Measurements from ENCODE around the gene COPG1.

COPG1 gene

GRCh38 chr3:129240436-129240835 is 9.0 kb upstream of the COPG1 start:
- TF ChIP-seq TOX (CRISPR knock-in tag; IDR thresholded peaks at IDR 0.05; ENCODE audit: borderline replicate concordance) (no peak), ARNTL (CRISPR knock-in tag; IDR thresholded peaks at IDR 0.05; ENCODE audit: borderline replicate concordance, low read depth) (no peak), POU6F1 (CRISPR knock-in tag; IDR thresholded peaks at IDR 0.05; ENCODE audit: borderline replicate concordance, low read depth) (no peak), ZFP3 (CRISPR knock-in tag; IDR thresholded peaks at IDR 0.05) (no peak), ISL1 (CRISPR knock-in tag; IDR thresholded peaks at IDR 0.05) (no peak), ZC3H10 (CRISPR knock-in tag; IDR thresholded peaks at IDR 0.05) (no peak)
- TF ChIP-seq, protein P1, sequence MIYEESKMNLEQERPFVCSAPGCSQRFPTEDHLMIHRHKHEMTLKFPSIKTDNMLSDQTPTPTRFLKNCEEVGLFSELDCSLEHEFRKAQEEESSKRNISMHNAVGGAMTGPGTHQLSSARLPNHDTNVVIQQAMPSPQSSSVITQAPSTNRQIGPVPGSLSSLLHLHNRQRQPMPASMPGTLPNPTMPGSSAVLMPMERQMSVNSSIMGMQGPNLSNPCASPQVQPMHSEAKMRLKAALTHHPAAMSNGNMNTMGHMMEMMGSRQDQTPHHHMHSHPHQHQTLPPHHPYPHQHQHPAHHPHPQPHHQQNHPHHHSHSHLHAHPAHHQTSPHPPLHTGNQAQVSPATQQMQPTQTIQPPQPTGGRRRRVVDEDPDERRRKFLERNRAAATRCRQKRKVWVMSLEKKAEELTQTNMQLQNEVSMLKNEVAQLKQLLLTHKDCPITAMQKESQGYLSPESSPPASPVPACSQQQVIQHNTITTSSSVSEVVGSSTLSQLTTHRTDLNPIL (CRISPR knock-in tag; IDR thresholded peaks at IDR 0.05; ENCODE audit: low read depth): no peak
- ATAC-seq: peak; percentile 76

- ATAC-seq: no peak
- TF ChIP-seq PPARA (CRISPR knock-in tag; IDR thresholded peaks at IDR 0.05; ENCODE audit: borderline replicate concordance): no peak
- TF ChIP-seq ZNF8 (CRISPR knock-in tag; IDR thresholded peaks at IDR 0.05): no peak
- TF ChIP-seq ARNTL (CRISPR knock-in tag; IDR thresholded peaks at IDR 0.05; ENCODE audit: borderline replicate concordance, low read depth): no peak
- no peak for TF ChIP-seq POU6F1 (CRISPR knock-in tag; IDR thresholded peaks at IDR 0.05; ENCODE audit: borderline replicate concordance, low read depth)
- TF ChIP-seq, protein P2, sequence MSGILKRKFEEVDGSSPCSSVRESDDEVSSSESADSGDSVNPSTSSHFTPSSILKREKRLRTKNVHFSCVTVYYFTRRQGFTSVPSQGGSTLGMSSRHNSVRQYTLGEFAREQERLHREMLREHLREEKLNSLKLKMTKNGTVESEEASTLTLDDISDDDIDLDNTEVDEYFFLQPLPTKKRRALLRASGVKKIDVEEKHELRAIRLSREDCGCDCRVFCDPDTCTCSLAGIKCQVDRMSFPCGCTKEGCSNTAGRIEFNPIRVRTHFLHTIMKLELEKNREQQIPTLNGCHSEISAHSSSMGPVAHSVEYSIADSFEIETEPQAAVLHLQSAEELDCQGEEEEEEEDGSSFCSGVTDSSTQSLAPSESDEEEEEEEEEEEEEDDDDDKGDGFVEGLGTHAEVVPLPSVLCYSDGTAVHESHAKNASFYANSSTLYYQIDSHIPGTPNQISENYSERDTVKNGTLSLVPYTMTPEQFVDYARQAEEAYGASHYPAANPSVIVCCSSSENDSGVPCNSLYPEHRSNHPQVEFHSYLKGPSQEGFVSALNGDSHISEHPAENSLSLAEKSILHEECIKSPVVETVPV (CRISPR knock-in tag; IDR thresholded peaks at IDR 0.05): no peak
- TF ChIP-seq, protein P3, sequence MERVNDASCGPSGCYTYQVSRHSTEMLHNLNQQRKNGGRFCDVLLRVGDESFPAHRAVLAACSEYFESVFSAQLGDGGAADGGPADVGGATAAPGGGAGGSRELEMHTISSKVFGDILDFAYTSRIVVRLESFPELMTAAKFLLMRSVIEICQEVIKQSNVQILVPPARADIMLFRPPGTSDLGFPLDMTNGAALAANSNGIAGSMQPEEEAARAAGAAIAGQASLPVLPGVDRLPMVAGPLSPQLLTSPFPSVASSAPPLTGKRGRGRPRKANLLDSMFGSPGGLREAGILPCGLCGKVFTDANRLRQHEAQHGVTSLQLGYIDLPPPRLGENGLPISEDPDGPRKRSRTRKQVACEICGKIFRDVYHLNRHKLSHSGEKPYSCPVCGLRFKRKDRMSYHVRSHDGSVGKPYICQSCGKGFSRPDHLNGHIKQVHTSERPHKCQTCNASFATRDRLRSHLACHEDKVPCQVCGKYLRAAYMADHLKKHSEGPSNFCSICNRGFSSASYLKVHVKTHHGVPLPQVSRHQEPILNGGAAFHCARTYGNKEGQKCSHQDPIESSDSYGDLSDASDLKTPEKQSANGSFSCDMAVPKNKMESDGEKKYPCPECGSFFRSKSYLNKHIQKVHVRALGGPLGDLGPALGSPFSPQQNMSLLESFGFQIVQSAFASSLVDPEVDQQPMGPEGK (CRISPR knock-in tag; IDR thresholded peaks at IDR 0.05; ENCODE audit: borderline replicate concordance): no peak
- TF ChIP-seq ZFP3 (CRISPR knock-in tag; IDR thresholded peaks at IDR 0.05): no peak
- no peak for TF ChIP-seq GLIS3 (CRISPR knock-in tag; IDR thresholded peaks at IDR 0.05)
- no peak for TF ChIP-seq ZNF565 (CRISPR knock-in tag; conservative IDR thresholded peaks at IDR 0.05; ENCODE audit: low read depth)
- no peak for TF ChIP-seq TOX (CRISPR knock-in tag; IDR thresholded peaks at IDR 0.05; ENCODE audit: borderline replicate concordance)
- no peak for TF ChIP-seq TCF4 (CRISPR knock-in tag; IDR thresholded peaks at IDR 0.05; ENCODE audit: borderline replicate concordance)
These were observed 4.3 kb upstream of the COPG1 start for GRCh38 chr3:129245141-129245540.

- peak; percentile 90 for ATAC-seq
These were observed 3.6 kb upstream of the COPG1 start for GRCh38 chr3:129245641-129246306.

DNA sequence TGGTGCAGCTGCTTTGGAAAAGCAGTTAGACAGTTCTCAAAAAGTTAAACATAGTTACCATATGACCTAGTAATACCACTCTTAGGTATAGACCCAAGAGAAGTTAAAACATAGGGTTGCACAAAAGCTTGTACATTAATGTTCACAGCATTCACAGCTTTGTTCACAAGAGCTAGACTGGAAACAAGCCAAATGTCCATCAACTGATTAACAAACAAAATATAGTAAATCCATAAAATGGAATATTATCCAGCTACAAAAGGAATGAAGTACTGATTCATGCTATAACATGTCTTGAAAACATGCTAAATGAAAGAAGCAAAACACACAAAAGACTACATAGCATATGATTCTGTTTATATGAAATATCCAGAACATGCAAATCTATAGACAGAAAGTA is 2.8 kb upstream of the COPG1 start:
- no peak for ATAC-seq
- TF ChIP-seq ZFP30 (CRISPR knock-in tag; IDR thresholded peaks at IDR 0.05) (no peak), TCF4 (CRISPR knock-in tag; IDR thresholded peaks at IDR 0.05; ENCODE audit: borderline replicate concordance) (no peak), TOX (CRISPR knock-in tag; IDR thresholded peaks at IDR 0.05; ENCODE audit: borderline replicate concordance) (no peak), ZC3H10 (CRISPR knock-in tag; IDR thresholded peaks at IDR 0.05) (no peak), ZNF565 (CRISPR knock-in tag; conservative IDR thresholded peaks at IDR 0.05; ENCODE audit: low read depth) (no peak), ZNF8 (CRISPR knock-in tag; IDR thresholded peaks at IDR 0.05) (no peak), OSR1 (CRISPR knock-in tag; IDR thresholded peaks at IDR 0.05) (no peak), ESRRG (CRISPR knock-in tag; IDR thresholded peaks at IDR 0.05) (no peak), GLIS3 (CRISPR knock-in tag; IDR thresholded peaks at IDR 0.05) (no peak), BACH2 (CRISPR knock-in tag; IDR thresholded peaks at IDR 0.05; ENCODE audit: borderline replicate concordance) (no peak), ZFP3 (CRISPR knock-in tag; IDR thresholded peaks at IDR 0.05) (no peak)
- TF ChIP-seq, protein P4, sequence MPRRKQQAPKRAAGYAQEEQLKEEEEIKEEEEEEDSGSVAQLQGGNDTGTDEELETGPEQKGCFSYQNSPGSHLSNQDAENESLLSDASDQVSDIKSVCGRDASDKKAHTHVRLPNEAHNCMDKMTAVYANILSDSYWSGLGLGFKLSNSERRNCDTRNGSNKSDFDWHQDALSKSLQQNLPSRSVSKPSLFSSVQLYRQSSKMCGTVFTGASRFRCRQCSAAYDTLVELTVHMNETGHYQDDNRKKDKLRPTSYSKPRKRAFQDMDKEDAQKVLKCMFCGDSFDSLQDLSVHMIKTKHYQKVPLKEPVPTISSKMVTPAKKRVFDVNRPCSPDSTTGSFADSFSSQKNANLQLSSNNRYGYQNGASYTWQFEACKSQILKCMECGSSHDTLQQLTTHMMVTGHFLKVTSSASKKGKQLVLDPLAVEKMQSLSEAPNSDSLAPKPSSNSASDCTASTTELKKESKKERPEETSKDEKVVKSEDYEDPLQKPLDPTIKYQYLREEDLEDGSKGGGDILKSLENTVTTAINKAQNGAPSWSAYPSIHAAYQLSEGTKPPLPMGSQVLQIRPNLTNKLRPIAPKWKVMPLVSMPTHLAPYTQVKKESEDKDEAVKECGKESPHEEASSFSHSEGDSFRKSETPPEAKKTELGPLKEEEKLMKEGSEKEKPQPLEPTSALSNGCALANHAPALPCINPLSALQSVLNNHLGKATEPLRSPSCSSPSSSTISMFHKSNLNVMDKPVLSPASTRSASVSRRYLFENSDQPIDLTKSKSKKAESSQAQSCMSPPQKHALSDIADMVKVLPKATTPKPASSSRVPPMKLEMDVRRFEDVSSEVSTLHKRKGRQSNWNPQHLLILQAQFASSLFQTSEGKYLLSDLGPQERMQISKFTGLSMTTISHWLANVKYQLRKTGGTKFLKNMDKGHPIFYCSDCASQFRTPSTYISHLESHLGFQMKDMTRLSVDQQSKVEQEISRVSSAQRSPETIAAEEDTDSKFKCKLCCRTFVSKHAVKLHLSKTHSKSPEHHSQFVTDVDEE (CRISPR knock-in tag; IDR thresholded peaks at IDR 0.05): no peak
- TF ChIP-seq, protein P3 (CRISPR knock-in tag; IDR thresholded peaks at IDR 0.05; ENCODE audit: borderline replicate concordance): no peak
- TF ChIP-seq, protein P2 (CRISPR knock-in tag; IDR thresholded peaks at IDR 0.05): no peak

All from SK-N-SH treated with all-trans-retinoic acid at 6 μM for 48 hours (cell line).